Ascending aorta (tissue), 2 donors: ENCODE measurements around the gene TRIP6. TPM values are rescaled to one million over a fixed set of nuclear protein-coding genes. Genes with fewer than 3 reads are reported as not detected.

Source experiments
- DNase-seq, 2 donors: peaks; one replicate each; pipeline ENCODE4 v3.0.0-alpha.2; 2019; ENCODE audit warnings: low spot score in 2 of 2
- H3K27ac ChIP-seq, 2 donors: fragments of 200-600 bp; sonication (generic); one replicate each; pipeline ENCODE4 v1.5.1; 2016 to 2017; ENCODE audit warnings: mild to moderate bottlenecking in 1 of 2
- H3K27me3 ChIP-seq: fragments of 200-600 bp; sonication (generic); one replicate; pipeline ENCODE4 v1.5.1; 2017
- H3K36me3 ChIP-seq, 2 donors: fragments of 200-600 bp; sonication (generic); one replicate each; pipeline ENCODE4 v1.5.1; 2016
- H3K4me1 ChIP-seq, 2 donors: fragments of 200-600 bp; sonication (generic); one replicate each; pipeline ENCODE4 v1.5.1; 2016 to 2017; ENCODE audit warnings: mild to moderate bottlenecking in 1 of 2
- H3K4me3 ChIP-seq, 2 donors: fragments of 200-600 bp; sonication (generic); one replicate each; pipeline ENCODE4 v1.5.1; 2016 to 2017; ENCODE audit warnings: mild to moderate bottlenecking in 1 of 2
- H3K9me3 ChIP-seq, 2 donors: fragments of 200-600 bp; sonication (generic); one replicate each; pipeline ENCODE4 v1.5.1; 2016
- intact Hi-C: fragments of 100-400 bp; cut with DNase I; formaldehyde crosslinking; loops from one replicate; pipeline ENCODE4 v1.15.1; 2023
- total RNA-seq: library from RNA; depleted of rRNA; stranded (reverse); fragments of >200 nt; gene quantifications from one replicate; pipeline ENCODE4 v1.1.0, GENCODE V29; 2016
- TF ChIP-seq, protein P1 (sequence below), 3 experiments: fragments of 200-600 bp in 2 of 3; fragments of 450-650 bp in 1 of 3; sonication (generic) in 2 of 3; IDR thresholded peaks; one replicate each; pipeline ENCODE4 v1.5.1; 2016 to 2019; ENCODE audit warnings: antibody characterized with exemption in 3 of 3, mild to moderate bottlenecking in 1 of 3, moderate library complexity in 1 of 3

The TRIP6 gene
- total RNA-seq, 1 donor from 2014 or later, result 221 TPM

DNA sequence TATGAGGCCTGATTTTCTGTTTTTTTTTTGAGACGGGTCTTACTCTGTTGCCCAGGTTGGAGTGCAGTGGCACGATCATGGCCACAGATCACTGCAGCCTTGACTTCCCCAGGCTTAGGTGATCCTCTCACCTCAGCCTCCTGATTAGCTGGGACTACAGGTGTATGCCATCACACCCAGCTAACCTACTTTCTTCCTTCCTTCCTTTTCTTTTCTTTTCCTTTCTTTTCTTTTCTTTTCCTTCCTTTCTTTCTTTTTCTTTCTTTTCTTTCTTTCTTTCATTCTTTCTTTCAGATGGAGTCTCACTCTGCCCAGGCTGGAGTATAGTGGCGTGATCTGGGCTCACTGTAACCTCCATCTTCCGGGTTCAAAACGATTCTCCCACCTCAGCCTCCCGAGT lies 11.5 kb downstream of the TRIP6 start:
- no peak overlapping the region for H3K4me3 ChIP-seq
- TF ChIP-seq, protein P1, sequence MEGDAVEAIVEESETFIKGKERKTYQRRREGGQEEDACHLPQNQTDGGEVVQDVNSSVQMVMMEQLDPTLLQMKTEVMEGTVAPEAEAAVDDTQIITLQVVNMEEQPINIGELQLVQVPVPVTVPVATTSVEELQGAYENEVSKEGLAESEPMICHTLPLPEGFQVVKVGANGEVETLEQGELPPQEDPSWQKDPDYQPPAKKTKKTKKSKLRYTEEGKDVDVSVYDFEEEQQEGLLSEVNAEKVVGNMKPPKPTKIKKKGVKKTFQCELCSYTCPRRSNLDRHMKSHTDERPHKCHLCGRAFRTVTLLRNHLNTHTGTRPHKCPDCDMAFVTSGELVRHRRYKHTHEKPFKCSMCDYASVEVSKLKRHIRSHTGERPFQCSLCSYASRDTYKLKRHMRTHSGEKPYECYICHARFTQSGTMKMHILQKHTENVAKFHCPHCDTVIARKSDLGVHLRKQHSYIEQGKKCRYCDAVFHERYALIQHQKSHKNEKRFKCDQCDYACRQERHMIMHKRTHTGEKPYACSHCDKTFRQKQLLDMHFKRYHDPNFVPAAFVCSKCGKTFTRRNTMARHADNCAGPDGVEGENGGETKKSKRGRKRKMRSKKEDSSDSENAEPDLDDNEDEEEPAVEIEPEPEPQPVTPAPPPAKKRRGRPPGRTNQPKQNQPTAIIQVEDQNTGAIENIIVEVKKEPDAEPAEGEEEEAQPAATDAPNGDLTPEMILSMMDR (IDR thresholded peaks at IDR 0.05), result no peak
- H3K36me3 ChIP-seq, result peaks cover 26 to 55% of the 10 kb centered on the region in 2 donors
- peaks cover 13 to 33% of the 10 kb centered on the region in 2 donors for H3K4me1 ChIP-seq
- DNase-seq, result no peak
- H3K9me3 ChIP-seq, result no peaks in the 10 kb centered on the region
- no peaks in the 10 kb centered on the region for H3K27me3 ChIP-seq
- no peak overlapping the region for H3K27ac ChIP-seq
- intact Hi-C loops, result no loop called here

DNA sequence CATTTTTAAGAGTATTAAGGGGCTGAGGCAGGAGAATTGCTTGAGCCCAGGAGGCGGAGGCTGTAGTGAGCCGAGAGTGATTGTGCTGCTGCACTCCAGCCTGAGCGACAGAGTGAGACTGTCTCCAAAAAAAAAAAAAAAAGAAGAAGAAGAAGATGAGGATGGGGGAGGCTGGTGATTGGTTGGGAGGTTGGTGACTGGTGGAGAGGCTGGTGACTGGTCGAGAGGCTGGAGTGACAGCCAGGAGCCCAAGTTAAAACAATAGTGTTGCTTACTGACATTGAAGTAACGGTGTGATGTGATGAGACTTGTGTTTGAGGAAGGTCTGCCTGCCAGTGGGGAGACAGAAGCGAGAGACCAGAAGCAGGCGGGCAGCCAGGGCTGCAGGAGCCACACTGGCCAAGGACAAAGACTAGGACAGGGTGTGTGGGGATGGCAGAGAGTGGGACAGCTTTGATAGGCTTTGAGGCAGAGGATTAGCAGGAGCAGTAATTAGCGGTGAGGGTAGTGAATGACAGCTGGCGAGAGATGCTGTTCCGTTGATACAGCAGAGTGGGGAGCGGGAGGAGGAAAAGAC lies 12.6 kb downstream of the TRIP6 start:
- Histone ChIP-seq H3K27me3 (no peaks in the 10 kb centered on the region), H3K4me3 (no peak overlapping the region), H3K9me3 (no peaks in the 10 kb centered on the region), H3K36me3 (peaks cover 34 to 60% of the 10 kb centered on the region in 2 donors), H3K4me1 (peaks cover 9 to 25% of the 10 kb centered on the region in 2 donors), H3K27ac (no peak overlapping the region)
- DNase-seq, result no peak
- intact Hi-C loops, result loop anchor here (10.0 kb wide), 1 partner anchor 365 kb away; the partner anchor contains the start of gene FIS1
- TF ChIP-seq, protein P1 (IDR thresholded peaks at IDR 0.05), result no peak

DNA sequence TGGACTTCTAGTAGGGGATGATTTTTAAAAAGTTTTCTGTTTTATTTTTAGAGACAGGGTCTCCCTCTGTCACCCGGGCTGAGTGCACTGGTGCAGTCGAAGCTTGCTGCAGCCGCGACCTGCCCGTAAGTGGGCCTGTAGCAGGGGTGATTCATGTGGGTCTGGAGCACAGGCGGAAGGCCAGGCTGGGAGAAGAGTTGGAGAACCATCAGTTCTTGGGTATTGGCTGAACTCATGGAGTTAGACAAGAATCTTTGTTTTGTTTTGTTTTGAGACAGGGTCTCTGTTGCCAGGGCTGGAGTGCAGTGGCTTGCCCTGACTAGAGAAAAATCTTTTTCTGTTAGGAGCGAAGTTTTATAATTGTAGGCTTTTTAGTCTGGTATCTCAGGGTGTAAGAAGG lies 13.5 kb downstream of the TRIP6 start:
- Histone ChIP-seq H3K27ac (no peak overlapping the region), H3K27me3 (no peaks in the 10 kb centered on the region), H3K4me1 (peaks cover 9 to 24% of the 10 kb centered on the region in 2 donors), H3K36me3 (peaks cover 43 to 69% of the 10 kb centered on the region in 2 donors), H3K9me3 (no peaks in the 10 kb centered on the region), H3K4me3 (no peak overlapping the region)
- intact Hi-C loops, result loop anchor here (10.0 kb wide), 1 partner anchor 364 kb away; the partner anchor contains the start of gene FIS1
- TF ChIP-seq, protein P1 (IDR thresholded peaks at IDR 0.05), result no peak
- DNase-seq, result no peak

DNA sequence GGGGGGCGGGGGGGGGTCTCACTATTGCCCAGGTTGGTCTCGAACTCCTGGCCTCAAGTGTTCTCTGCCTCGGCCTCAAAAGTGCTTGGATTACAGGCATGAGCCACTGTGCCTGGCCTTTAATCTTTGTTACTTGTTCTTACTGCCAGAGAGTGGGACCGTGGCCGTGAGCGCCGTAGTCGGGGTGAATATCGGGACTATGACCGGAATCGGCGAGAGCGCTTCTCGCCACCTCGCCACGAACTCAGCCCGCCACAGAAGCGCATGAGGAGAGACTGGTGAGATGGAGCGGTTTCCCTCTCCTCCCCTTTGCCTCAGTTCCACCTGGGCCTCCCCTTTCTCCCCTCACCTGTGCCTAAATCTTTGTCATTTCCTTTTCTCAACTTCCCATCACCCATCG lies 13.9 kb downstream of the TRIP6 start:
- no peak overlapping the region for H3K27ac ChIP-seq
- H3K27me3 ChIP-seq, result no peaks in the 10 kb centered on the region
- H3K9me3 ChIP-seq, result no peaks in the 10 kb centered on the region
- H3K4me3 ChIP-seq, result no peak overlapping the region
- DNase-seq, result no peak
- peaks cover 47 to 74% of the 10 kb centered on the region in 2 donors for H3K36me3 ChIP-seq
- TF ChIP-seq, protein P1 (IDR thresholded peaks at IDR 0.05), result no peak
- H3K4me1 ChIP-seq, result peaks cover 5 to 19% of the 10 kb centered on the region in 2 donors
- intact Hi-C loops, result loop anchor here (10.0 kb wide), 1 partner anchor 364 kb away; the partner anchor contains the start of gene FIS1

DNA sequence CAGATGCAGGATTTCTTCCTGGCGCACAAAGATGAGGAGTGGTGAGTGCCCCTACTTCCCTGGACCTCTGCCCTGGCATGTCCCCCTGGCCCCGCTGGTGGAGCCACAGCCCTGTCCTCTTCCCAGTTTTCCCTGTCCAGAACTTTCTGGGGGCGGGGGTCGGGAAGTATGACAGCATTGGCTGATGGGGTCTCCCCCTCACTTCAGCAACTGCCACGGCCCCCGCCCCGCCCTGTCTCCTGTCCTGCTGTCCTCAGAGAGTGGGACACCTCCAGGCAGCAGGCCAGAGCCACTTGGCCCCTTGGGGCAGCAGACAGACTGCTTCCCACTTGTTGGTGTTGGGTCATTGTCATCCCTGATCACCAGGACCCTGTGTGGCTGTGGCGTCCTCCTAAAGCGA lies 15.0 kb downstream of the TRIP6 start:
- intact Hi-C loops, result loop anchor here (10.0 kb wide), 1 partner anchor 363 kb away; the partner anchor contains the start of gene FIS1

More for the DNA sequence above, 15.0 kb downstream of the TRIP6 start:
- H3K4me1 ChIP-seq, result peaks cover 0 to 10% of the 10 kb centered on the region in 2 donors
- H3K36me3 ChIP-seq, result peaks cover 58 to 85% of the 10 kb centered on the region in 2 donors
- H3K27me3 ChIP-seq, result no peaks in the 10 kb centered on the region
- no peak overlapping the region for H3K4me3 ChIP-seq
- H3K27ac ChIP-seq, result no peak overlapping the region
- TF ChIP-seq, protein P1 (IDR thresholded peaks at IDR 0.05), result no peak
- DNase-seq, result no peak
- no peaks in the 10 kb centered on the region for H3K9me3 ChIP-seq
